K562 (cell line): ENCODE measurements around the gene ISYNA1. TPM values are rescaled to one million over a fixed set of nuclear protein-coding genes. Genes with fewer than 3 reads are reported as not detected.

Experiments used
- BCL6 ChIP-seq: fragments of 250-450 bp; sonication (Bioruptor Pico); IDR thresholded peaks from 2 replicates; pipeline ENCODE4 v1.4.0; 2020
- FUS ChIP-seq: fragments of 200-400 bp; formaldehyde crosslinking; optimal IDR thresholded peaks from 2 replicates; pipeline ENCODE3; 2017; ENCODE audit warnings: low read depth, low read length
- HNRNPLL ChIP-seq: fragments of 200-400 bp; formaldehyde crosslinking; IDR thresholded peaks from 2 replicates; pipeline ENCODE4 v1.6.1; 2017; ENCODE audit warnings: low read length, low read depth, mild to moderate bottlenecking; ENCODE audit not compliant: poor library complexity, severe bottlenecking
- KDM5B ChIP-seq: fragments of 200-600 bp; sonication (generic); IDR thresholded peaks from 2 replicates; pipeline ENCODE4 v1.6.1; 2012; ENCODE audit warnings: low read depth, mild to moderate bottlenecking, moderate library complexity, low read length, control low read depth, inconsistent platforms; ENCODE audit not compliant: insufficient replicate concordance
- MED1 ChIP-seq: sonication (generic); formaldehyde crosslinking; IDR thresholded peaks from 2 replicates; pipeline ENCODE4 v1.8.1; 2023; ENCODE audit warnings: missing genetic modification reagents, borderline replicate concordance
- NCOA2 ChIP-seq, 2 experiments: fragments of 450-650 bp; IDR thresholded peaks; 2 replicates each; pipeline ENCODE4 v1.6.1; 2018; ENCODE audit warnings: mild to moderate bottlenecking in 2 of 2, moderate library complexity in 1 of 2; ENCODE audit not compliant: partially characterized antibody in 2 of 2
- RBBP5 ChIP-seq: fragments of 200-600 bp; sonication (generic); IDR thresholded peaks from 2 replicates; pipeline ENCODE4 v1.6.1; 2012; ENCODE audit warnings: borderline replicate concordance, mild to moderate bottlenecking, low read length, control low read depth, inconsistent platforms; ENCODE audit not compliant: insufficient read depth, poor library complexity, severe bottlenecking
- RBM22 ChIP-seq: fragments of 200-400 bp; formaldehyde crosslinking; IDR thresholded peaks from 2 replicates; pipeline ENCODE4 v1.6.1; 2018; ENCODE audit warnings: low read length, low read depth; ENCODE audit not compliant: poor library complexity, severe bottlenecking
- SLC30A9 ChIP-seq: fragments of 250-450 bp; sonication (Bioruptor Pico); IDR thresholded peaks from 2 replicates; pipeline ENCODE4 v1.8.0; 2022; ENCODE audit warnings: mild to moderate bottlenecking, moderate library complexity
- SMAD1 ChIP-seq: fragments of 150-350 bp; IDR thresholded peaks from 2 replicates; pipeline ENCODE4 v1.6.1; 2014; ENCODE audit warnings: low read length, low read depth; ENCODE audit not compliant: partially characterized antibody
- SNRNP70 ChIP-seq: fragments of 200-400 bp; formaldehyde crosslinking; optimal IDR thresholded peaks from 2 replicates; pipeline ENCODE3; 2017; ENCODE audit warnings: low read depth, low read length
- ZNF444 ChIP-seq: fragments of 250-450 bp; sonication (Bioruptor Pico); IDR thresholded peaks from 2 replicates; pipeline ENCODE4 v1.4.0; 2020; ENCODE audit warnings: mild to moderate bottlenecking, moderate library complexity
- polyA plus RNA-seq, 8 experiments: library from polyadenylated mRNA; depleted of rRNA in 4 of 8; stranded (reverse) in 5 of 8; unstranded in 3 of 8; fragments of >200 nt; fragmentation: Nextera tagmentation in 2 of 8; fragmentation: Illumina TruSeq in 1 of 8; extraction: Ambion mirVana in 2 of 8; extraction: Trizol in 1 of 8; gene quantifications; 2 replicates each; pipeline versions ENCODE4 v1.2.1 to v1.2.3, GENCODE V29; 2011 to 2014; ENCODE audit warnings: inconsistent platforms in 1 of 8, missing spikeins in 1 of 8
- total RNA-seq, 7 experiments: library from RNA; depleted of rRNA in 6 of 7; stranded (reverse); fragments of >200 nt in 6 of 7; fragmentation: Illumina TruSeq in 2 of 7; extraction: Trizol in 2 of 7; gene quantifications; 2 replicates each; pipeline versions ENCODE4 v1.2.1 to v1.2.3, GENCODE V29; 2011 to 2021; ENCODE audit warnings: low replicate concordance in 1 of 7
- TF ChIP-seq, protein P1 (sequence below): sonication (generic); formaldehyde crosslinking; IDR thresholded peaks from 2 replicates; pipeline ENCODE4 v1.8.1; 2022; ENCODE audit warnings: missing genetic modification reagents
- TF ChIP-seq, protein P2 (sequence below): fragments of 450-650 bp; formaldehyde crosslinking; IDR thresholded peaks from 2 replicates; pipeline ENCODE4 v1.4.0; 2022; ENCODE audit warnings: missing genetic modification characterization
- TF ChIP-seq, protein P3 (sequence below): sonication (generic); formaldehyde crosslinking; IDR thresholded peaks from 2 replicates; pipeline ENCODE4 v1.8.0; 2022; ENCODE audit warnings: mild to moderate bottlenecking, missing genetic modification reagents
- TF ChIP-seq, protein P4 (sequence below): fragments of 200-800 bp; sonication (Bioruptor generic); IDR thresholded peaks from 2 replicates; pipeline ENCODE4 v1.6.1; 2017; ENCODE audit warnings: missing genetic modification characterization, missing compliant biosample characterization
- TF ChIP-seq, protein P5 (sequence below): IDR thresholded peaks from 2 replicates; pipeline ENCODE4 v1.6.1; 2011; ENCODE audit not compliant: insufficient read length; ENCODE audit errors: extremely low read depth

The ISYNA1 gene
- total and polyA plus RNA-seq, 9 of the 15 experiments (the other 6 are each of a cell fraction or from before 2014, with no cell fraction given) = 21.8 to 460 (median 93.2) TPM

DNA sequence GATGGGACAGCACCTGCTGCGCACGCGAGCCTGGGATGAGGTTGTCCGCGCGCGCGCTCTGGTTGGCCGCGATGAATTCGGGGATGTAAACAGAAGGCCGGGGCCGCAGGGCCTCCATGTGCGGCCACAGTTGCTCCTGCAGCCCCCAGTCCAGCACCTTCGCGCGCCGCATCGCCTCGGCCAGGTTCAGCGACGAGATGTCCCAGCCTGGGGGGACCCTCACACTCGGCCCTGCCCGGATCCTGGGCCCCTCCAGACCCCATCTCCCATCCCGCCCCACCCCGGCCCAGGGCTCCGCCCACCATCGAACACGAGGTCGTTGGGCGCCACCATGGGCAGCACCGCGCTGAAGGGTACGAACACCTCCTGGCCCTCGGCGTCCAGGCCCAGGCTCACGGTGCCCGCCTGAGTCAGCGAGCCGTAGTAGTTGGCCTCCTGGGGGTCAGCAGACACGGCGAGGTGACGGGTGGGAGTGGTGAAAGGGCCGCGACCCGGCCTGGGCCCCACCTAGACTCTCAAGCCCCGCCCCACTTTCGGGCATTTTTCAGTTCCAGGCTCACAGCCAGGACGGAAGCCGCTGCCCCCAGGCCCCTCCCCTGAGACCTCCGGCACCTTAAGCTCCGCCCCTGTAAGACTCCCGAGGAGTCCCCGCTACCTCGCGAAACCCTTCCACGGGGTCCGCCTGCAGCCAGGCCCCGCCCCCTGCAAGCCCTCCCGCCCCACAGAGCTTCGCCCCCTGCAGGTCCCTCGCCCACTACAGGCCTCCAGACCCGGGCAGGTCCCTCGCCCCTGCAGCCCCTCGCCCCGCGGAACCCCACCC lies 1.1 kb downstream of the ISYNA1 start (continued):
- TF ChIP-seq SLC30A9 (CRISPR knock-in tag) = no peak
- TF ChIP-seq NCOA2 (IDR thresholded peaks at IDR 0.05; ENCODE audit: partially characterized antibody in 2 of 2) = no peak
- peak; percentile 50 for TF ChIP-seq KDM5B
- TF ChIP-seq, protein P1, sequence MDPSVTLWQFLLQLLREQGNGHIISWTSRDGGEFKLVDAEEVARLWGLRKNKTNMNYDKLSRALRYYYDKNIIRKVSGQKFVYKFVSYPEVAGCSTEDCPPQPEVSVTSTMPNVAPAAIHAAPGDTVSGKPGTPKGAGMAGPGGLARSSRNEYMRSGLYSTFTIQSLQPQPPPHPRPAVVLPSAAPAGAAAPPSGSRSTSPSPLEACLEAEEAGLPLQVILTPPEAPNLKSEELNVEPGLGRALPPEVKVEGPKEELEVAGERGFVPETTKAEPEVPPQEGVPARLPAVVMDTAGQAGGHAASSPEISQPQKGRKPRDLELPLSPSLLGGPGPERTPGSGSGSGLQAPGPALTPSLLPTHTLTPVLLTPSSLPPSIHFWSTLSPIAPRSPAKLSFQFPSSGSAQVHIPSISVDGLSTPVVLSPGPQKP = no peak
- no peak for TF ChIP-seq BCL6 (CRISPR knock-in tag)
- TF ChIP-seq, protein P2, sequence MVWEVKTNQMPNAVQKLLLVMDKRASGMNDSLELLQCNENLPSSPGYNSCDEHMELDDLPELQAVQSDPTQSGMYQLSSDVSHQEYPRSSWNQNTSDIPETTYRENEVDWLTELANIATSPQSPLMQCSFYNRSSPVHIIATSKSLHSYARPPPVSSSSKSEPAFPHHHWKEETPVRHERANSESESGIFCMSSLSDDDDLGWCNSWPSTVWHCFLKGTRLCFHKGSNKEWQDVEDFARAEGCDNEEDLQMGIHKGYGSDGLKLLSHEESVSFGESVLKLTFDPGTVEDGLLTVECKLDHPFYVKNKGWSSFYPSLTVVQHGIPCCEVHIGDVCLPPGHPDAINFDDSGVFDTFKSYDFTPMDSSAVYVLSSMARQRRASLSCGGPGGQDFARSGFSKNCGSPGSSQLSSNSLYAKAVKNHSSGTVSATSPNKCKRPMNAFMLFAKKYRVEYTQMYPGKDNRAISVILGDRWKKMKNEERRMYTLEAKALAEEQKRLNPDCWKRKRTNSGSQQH (CRISPR knock-in tag) = peak; percentile 29; the same call in 1 of the 2 replicates
- TF ChIP-seq, protein P3, sequence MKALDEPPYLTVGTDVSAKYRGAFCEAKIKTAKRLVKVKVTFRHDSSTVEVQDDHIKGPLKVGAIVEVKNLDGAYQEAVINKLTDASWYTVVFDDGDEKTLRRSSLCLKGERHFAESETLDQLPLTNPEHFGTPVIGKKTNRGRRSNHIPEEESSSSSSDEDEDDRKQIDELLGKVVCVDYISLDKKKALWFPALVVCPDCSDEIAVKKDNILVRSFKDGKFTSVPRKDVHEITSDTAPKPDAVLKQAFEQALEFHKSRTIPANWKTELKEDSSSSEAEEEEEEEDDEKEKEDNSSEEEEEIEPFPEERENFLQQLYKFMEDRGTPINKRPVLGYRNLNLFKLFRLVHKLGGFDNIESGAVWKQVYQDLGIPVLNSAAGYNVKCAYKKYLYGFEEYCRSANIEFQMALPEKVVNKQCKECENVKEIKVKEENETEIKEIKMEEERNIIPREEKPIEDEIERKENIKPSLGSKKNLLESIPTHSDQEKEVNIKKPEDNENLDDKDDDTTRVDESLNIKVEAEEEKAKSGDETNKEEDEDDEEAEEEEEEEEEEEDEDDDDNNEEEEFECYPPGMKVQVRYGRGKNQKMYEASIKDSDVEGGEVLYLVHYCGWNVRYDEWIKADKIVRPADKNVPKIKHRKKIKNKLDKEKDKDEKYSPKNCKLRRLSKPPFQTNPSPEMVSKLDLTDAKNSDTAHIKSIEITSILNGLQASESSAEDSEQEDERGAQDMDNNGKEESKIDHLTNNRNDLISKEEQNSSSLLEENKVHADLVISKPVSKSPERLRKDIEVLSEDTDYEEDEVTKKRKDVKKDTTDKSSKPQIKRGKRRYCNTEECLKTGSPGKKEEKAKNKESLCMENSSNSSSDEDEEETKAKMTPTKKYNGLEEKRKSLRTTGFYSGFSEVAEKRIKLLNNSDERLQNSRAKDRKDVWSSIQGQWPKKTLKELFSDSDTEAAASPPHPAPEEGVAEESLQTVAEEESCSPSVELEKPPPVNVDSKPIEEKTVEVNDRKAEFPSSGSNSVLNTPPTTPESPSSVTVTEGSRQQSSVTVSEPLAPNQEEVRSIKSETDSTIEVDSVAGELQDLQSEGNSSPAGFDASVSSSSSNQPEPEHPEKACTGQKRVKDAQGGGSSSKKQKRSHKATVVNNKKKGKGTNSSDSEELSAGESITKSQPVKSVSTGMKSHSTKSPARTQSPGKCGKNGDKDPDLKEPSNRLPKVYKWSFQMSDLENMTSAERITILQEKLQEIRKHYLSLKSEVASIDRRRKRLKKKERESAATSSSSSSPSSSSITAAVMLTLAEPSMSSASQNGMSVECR (CRISPR knock-in tag) = 0 out of 2 replicates have a peak, but pooled peaks have one; percentile 5
- TF ChIP-seq RBBP5 = peak; percentile 27
- TF ChIP-seq FUS = peak; percentile 18
- TF ChIP-seq, protein P4, sequence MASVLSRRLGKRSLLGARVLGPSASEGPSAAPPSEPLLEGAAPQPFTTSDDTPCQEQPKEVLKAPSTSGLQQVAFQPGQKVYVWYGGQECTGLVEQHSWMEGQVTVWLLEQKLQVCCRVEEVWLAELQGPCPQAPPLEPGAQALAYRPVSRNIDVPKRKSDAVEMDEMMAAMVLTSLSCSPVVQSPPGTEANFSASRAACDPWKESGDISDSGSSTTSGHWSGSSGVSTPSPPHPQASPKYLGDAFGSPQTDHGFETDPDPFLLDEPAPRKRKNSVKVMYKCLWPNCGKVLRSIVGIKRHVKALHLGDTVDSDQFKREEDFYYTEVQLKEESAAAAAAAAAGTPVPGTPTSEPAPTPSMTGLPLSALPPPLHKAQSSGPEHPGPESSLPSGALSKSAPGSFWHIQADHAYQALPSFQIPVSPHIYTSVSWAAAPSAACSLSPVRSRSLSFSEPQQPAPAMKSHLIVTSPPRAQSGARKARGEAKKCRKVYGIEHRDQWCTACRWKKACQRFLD (CRISPR knock-in tag) = peak; percentile 56; the same call in 1 of the 2 replicates
- peak; percentile 35 for TF ChIP-seq HNRNPLL
- TF ChIP-seq, protein P5, sequence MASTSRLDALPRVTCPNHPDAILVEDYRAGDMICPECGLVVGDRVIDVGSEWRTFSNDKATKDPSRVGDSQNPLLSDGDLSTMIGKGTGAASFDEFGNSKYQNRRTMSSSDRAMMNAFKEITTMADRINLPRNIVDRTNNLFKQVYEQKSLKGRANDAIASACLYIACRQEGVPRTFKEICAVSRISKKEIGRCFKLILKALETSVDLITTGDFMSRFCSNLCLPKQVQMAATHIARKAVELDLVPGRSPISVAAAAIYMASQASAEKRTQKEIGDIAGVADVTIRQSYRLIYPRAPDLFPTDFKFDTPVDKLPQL = no peak
- TF ChIP-seq RBM22 = peak; percentile 51
- TF ChIP-seq SMAD1 = no peak
- no peak for TF ChIP-seq MED1 (CRISPR knock-in tag)
- TF ChIP-seq SNRNP70 = no peak
- no peak for TF ChIP-seq ZNF444 (CRISPR knock-in tag)
